CD8-positive, alpha-beta memory T cell (primary cell): ENCODE data around the gene CDC45. TPM values are rescaled to one million over a fixed set of nuclear protein-coding genes. Genes with fewer than 3 reads are reported as not detected.

Experiments
- CTCF ChIA-PET: fragments of 350-600 bp; sonication (Branson Sonifier 250); formaldehyde crosslinking; loops from one replicate; lab custom pipeline; 2021; ENCODE audit warnings: antibody characterized with exemption; lab: Charles Lee
- POLR2A ChIA-PET: fragments of 350-600 bp; sonication (Branson Sonifier 250); formaldehyde crosslinking; loops from one replicate; lab custom pipeline; 2021; ENCODE audit warnings: antibody characterized with exemption; lab: Charles Lee
- DNase-seq, 5 donors: peaks; one replicate each; pipeline versions ENCODE4 v3.0.0 to v3.0.0-alpha.2; 2020 to 2022; ENCODE audit warnings: mixed read lengths in 1 of 5
- H3K27ac ChIP-seq: one replicate; pipeline ENCODE4 v1.7.0; 2013; ENCODE audit warnings: low read depth, mild to moderate bottlenecking, low read length, moderate library complexity
- H3K27me3 ChIP-seq: 2 replicates; pipeline ENCODE4 v1.7.0; 2013; ENCODE audit warnings: low read length, mild to moderate bottlenecking; ENCODE audit not compliant: insufficient read depth, poor library complexity, severe bottlenecking
- H3K36me3 ChIP-seq: 2 replicates; pipeline ENCODE4 v1.7.0; 2013; ENCODE audit warnings: mild to moderate bottlenecking, low read length, moderate library complexity; ENCODE audit not compliant: insufficient read depth
- H3K4me1 ChIP-seq: 2 replicates; pipeline ENCODE4 v1.7.0; 2013; ENCODE audit warnings: mild to moderate bottlenecking, low read length, moderate library complexity; ENCODE audit not compliant: insufficient read depth
- H3K4me3 ChIP-seq: 2 replicates; pipeline ENCODE4 v1.7.0; 2013; ENCODE audit warnings: mild to moderate bottlenecking, low read length
- H3K9me3 ChIP-seq: 2 replicates; pipeline ENCODE4 v1.7.0; 2013; ENCODE audit warnings: mild to moderate bottlenecking, low read length
- H3K27ac Mint-ChIP-seq, 8 donors: one replicate each; pipeline ENCODE4 v1.8.0; 2020 to 2021; ENCODE audit warnings: mixed read lengths in 8 of 8, mild to moderate bottlenecking in 6 of 8, inconsistent platforms in 3 of 8, moderate library complexity in 3 of 8
- H3K27me3 Mint-ChIP-seq, 2 donors: one replicate each; pipeline ENCODE4 v1.8.0; 2020 to 2021; ENCODE audit warnings: mixed read lengths in 2 of 2, mild to moderate bottlenecking in 1 of 2, moderate library complexity in 1 of 2
- H3K36me3 Mint-ChIP-seq, 3 donors: one replicate each; pipeline ENCODE4 v1.8.0; 2020 to 2021; ENCODE audit warnings: mixed read lengths in 3 of 3, inconsistent platforms in 1 of 3, mild to moderate bottlenecking in 1 of 3
- H3K4me1 Mint-ChIP-seq, 3 donors: one replicate each; pipeline ENCODE4 v1.8.0; 2020 to 2021; ENCODE audit warnings: mixed read lengths in 3 of 3, inconsistent platforms in 1 of 3, mild to moderate bottlenecking in 1 of 3
- H3K4me3 Mint-ChIP-seq, 7 donors: one replicate each; pipeline ENCODE4 v1.8.0; 2020 to 2021; ENCODE audit warnings: mixed read lengths in 7 of 7, mild to moderate bottlenecking in 6 of 7, moderate library complexity in 4 of 7, inconsistent platforms in 2 of 7
- H3K9me3 Mint-ChIP-seq, 5 donors: one replicate each; pipeline ENCODE4 v1.8.0; 2020 to 2022; ENCODE audit warnings: mixed read lengths in 5 of 5, mild to moderate bottlenecking in 3 of 5, moderate library complexity in 2 of 5, inconsistent platforms in 1 of 5
- polyA plus RNA-seq: library from polyadenylated mRNA; unstranded; fragments of 300-500 nt; fragmentation: Illumina TruSeq; gene quantifications from one replicate; pipeline ENCODE4 v1.2.3, GENCODE V29; 2021
- total RNA-seq, 2 experiments: library from RNA; stranded (reverse); gene quantifications; one replicate each; pipeline ENCODE4 v1.2.3, GENCODE V29; 2021

CDC45 gene
- total and polyA plus RNA-seq, 3 experiments from 2014 or later, result 0.17 to 101 (median 99.0) TPM

DNA sequence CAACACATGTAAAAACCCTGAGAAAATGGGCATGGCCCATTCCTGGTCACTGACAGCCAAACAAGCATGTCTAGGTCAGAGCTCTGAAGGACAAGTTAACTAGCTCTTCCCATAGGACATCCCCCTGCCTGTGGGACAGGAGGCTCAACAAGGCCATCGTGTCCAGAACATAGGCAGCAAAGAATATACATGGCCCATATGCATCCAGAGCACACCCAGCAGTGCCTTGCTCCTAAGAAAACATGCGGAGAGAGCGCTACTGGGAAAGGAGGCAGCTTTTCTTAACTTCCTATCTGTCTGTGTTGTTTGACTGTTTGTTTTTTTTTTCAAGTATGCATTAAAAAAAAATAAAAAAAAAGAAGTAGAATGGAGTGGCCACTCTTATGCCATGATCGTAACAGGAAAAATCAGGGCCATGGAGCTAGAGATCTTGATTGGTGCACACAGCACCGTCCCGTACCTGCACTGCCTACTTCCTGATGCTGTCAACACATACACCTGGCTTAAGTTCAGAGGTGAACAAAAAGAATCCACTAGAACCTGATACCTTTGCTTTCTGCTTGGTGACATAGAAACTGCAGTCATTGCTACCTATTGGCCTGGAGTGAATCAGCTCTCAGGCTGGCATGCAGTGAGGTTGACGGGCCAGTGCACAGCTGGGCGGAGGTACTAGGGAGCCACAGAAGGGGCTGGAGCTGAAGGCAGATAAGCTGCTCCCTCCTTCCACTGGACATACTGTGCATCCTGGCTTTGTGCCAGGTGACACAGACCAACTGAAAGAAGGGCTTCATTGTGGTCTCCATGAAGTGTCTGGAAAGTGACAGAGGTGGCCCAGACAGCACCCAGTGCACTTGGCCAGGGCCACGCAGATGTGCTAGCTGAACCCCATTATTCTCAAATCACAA lies 12.6 kb upstream of the CDC45 start:
- DNase-seq, result no peak
- no peaks in the 10 kb centered on the region for H3K27me3 ChIP-seq
- H3K4me1 ChIP-seq, result peaks cover 4% of the 10 kb centered on the region
- no peak overlapping the region for H3K4me3 ChIP-seq
- peaks cover 80% of the 10 kb centered on the region for H3K36me3 ChIP-seq
- H3K4me1 Mint-ChIP-seq, result peaks cover 0 to 3% (median 2%) of the 10 kb centered on the region in 3 donors
- no peaks in the 10 kb centered on the region for H3K27me3 Mint-ChIP-seq
- peaks cover 4 to 94% (median 16%) of the 10 kb centered on the region in 3 donors for H3K36me3 Mint-ChIP-seq
- no peak overlapping the region for H3K4me3 Mint-ChIP-seq
- no peak overlapping the region for H3K27ac ChIP-seq
- H3K9me3 Mint-ChIP-seq, result no peaks in the 10 kb centered on the region
- ChIA-PET CTCF (no interaction called here), POLR2A (no interaction called here)
- no peaks in the 10 kb centered on the region for H3K9me3 ChIP-seq
- H3K27ac Mint-ChIP-seq, result peak overlapping the region in 1 of 8 donors; percentile 63

DNA sequence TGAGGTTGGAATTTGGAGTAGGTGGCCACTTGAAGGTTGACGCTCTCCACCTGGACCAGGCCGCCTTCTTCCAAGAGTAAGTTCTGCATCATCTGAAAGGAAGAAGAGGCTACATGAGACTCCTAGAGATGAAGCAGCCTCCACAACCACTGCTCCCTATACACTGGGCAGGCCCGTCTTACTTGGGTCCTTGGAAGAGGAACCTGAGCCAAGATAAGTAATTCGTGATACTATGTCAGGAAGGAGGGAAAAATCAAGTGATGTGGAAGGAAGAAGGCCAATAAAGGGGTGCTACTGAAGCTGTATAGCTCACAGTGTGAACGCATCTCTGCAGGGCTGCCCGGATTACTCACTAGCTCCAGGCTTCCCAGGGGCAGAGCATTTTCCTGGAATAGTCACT lies 11.8 kb upstream of the CDC45 start:
- DNase-seq, result no peak
- ChIA-PET CTCF (no interaction called here), POLR2A (no interaction called here)
- no peak overlapping the region for H3K4me3 Mint-ChIP-seq
- H3K4me3 ChIP-seq, result no peak overlapping the region
- no peak overlapping the region for H3K27ac Mint-ChIP-seq
- H3K27me3 ChIP-seq, result no peaks in the 10 kb centered on the region
- H3K4me1 Mint-ChIP-seq, result peaks cover 0 to 4% (median 3%) of the 10 kb centered on the region in 3 donors
- H3K4me1 ChIP-seq, result peaks cover 4% of the 10 kb centered on the region
- peaks cover 4 to 98% (median 13%) of the 10 kb centered on the region in 3 donors for H3K36me3 Mint-ChIP-seq
- peaks cover 88% of the 10 kb centered on the region for H3K36me3 ChIP-seq
- H3K27ac ChIP-seq, result no peak overlapping the region
- H3K9me3 ChIP-seq, result no peaks in the 10 kb centered on the region
- H3K27me3 Mint-ChIP-seq, result no peaks in the 10 kb centered on the region
- H3K9me3 Mint-ChIP-seq, result no peaks in the 10 kb centered on the region

DNA sequence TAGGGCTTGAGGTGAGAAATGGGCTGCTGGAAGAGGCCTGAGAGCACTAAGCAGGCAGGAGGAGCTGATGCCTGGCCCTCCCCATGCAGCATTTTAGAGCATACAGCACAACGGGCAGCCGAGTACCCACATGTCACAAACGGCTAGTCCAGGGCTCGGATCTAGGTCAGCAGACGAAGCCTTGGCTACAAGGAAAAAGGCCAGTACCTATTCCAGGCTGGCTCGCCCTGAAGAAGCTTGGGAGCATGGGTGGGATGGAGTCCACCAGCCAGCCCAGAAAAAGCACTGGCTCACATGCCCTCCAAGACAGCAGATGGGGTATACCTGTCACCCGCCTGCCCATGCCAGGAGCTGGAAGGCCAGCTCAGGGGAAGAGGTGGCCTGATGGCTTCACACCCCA lies 10.3 kb upstream of the CDC45 start:
- Mint-ChIP-seq H3K27ac (peak overlapping the region in 1 of 8 donors; percentile 61), H3K27me3 (no peaks in the 10 kb centered on the region), H3K9me3 (no peaks in the 10 kb centered on the region), H3K36me3 (peaks cover 4 to 98% (median 14%) of the 10 kb centered on the region in 3 donors), H3K4me3 (no peak overlapping the region), H3K4me1 (peaks cover 0 to 7% (median 6%) of the 10 kb centered on the region in 3 donors)
- Histone ChIP-seq H3K27ac (no peak overlapping the region), H3K27me3 (no peaks in the 10 kb centered on the region), H3K4me1 (no peaks in the 10 kb centered on the region), H3K36me3 (peaks cover 89% of the 10 kb centered on the region), H3K4me3 (no peak overlapping the region), H3K9me3 (no peaks in the 10 kb centered on the region)
- DNase-seq, result no peak
- CTCF ChIA-PET, result no interaction called here
- POLR2A ChIA-PET, result no interaction called here

DNA sequence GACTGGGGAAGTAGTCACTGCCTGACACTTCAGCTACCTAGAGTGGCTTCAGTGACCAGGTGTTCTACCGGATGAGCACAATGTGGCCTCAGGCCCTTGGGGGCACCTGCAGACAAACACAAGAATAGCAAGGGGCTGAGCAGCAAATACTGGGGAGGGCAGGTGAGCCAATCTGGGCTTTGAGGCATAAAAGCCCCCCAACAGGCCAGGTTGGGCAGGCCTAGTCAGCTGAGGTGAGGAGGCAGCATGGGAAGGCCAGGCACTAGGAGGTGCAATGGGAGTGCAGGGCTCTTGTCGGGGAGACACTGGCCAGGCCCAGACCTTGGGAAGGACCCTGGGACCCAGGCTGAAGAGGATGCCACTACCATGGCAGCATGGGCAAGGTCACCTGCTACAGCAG lies 9.7 kb upstream of the CDC45 start:
- H3K4me3 Mint-ChIP-seq, result no peak overlapping the region
- H3K4me1 ChIP-seq, result no peaks in the 10 kb centered on the region
- ChIA-PET CTCF (no interaction called here), POLR2A (no interaction called here)
- H3K27ac ChIP-seq, result no peak overlapping the region
- DNase-seq, result no peak
- H3K36me3 Mint-ChIP-seq, result peaks cover 4 to 95% (median 14%) of the 10 kb centered on the region in 3 donors
- H3K36me3 ChIP-seq, result peaks cover 87% of the 10 kb centered on the region
- H3K27ac Mint-ChIP-seq, result peak overlapping the region in 1 of 8 donors; percentile 92
- peaks cover 0 to 7% (median 6%) of the 10 kb centered on the region in 3 donors for H3K4me1 Mint-ChIP-seq
- H3K9me3 ChIP-seq, result no peaks in the 10 kb centered on the region
- no peak overlapping the region for H3K4me3 ChIP-seq
- H3K27me3 ChIP-seq, result no peaks in the 10 kb centered on the region
- no peaks in the 10 kb centered on the region for H3K9me3 Mint-ChIP-seq
- H3K27me3 Mint-ChIP-seq, result no peaks in the 10 kb centered on the region

- Mint-ChIP-seq H3K27ac (peak overlapping the region in 1 of 8 donors; percentile 17), H3K9me3 (no peaks in the 10 kb centered on the region), H3K4me1 (peaks cover 14 to 20% (median 14%) of the 10 kb centered on the region in 3 donors), H3K36me3 (peaks cover 4 to 88% (median 16%) of the 10 kb centered on the region in 3 donors), H3K4me3 (no peak overlapping the region), H3K27me3 (no peaks in the 10 kb centered on the region)
- Histone ChIP-seq H3K4me3 (no peak overlapping the region), H3K9me3 (no peaks in the 10 kb centered on the region), H3K4me1 (no peaks in the 10 kb centered on the region), H3K27me3 (no peaks in the 10 kb centered on the region), H3K36me3 (peaks cover 78% of the 10 kb centered on the region), H3K27ac (no peak overlapping the region)
- ChIA-PET CTCF (no interaction called here), POLR2A (no interaction called here)
- no peak for DNase-seq
Measured at GRCh38 chr22:19471572-19471971, 8.1 kb upstream of the CDC45 start.

DNA sequence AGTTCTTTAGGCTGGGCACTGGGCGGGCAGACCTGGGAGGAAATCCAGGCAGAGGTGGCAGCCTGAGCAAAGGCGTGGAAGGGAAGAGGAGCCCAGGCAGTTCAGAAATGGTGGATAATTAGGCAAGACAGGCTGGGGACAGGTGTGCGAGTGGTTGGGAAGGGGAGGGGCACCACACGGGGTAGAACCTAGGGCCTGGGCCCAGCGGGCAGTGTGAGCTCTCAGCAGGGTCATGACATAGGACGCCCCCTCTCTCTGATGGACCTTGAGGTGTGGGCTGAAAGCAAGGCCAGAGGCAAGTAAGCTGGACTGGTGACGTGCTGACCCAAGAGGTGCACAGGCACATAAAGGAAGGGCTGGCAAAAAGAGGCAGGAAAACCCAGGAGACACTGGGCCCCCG lies 7.5 kb upstream of the CDC45 start:
- H3K4me1 Mint-ChIP-seq, result peaks cover 17 to 23% (median 19%) of the 10 kb centered on the region in 3 donors
- no peaks in the 10 kb centered on the region for H3K27me3 Mint-ChIP-seq
- Histone ChIP-seq H3K9me3 (no peaks in the 10 kb centered on the region), H3K27me3 (no peaks in the 10 kb centered on the region), H3K36me3 (peaks cover 71% of the 10 kb centered on the region), H3K27ac (no peak overlapping the region), H3K4me3 (no peak overlapping the region), H3K4me1 (peaks cover 3% of the 10 kb centered on the region)
- H3K36me3 Mint-ChIP-seq, result peaks cover 4 to 81% (median 16%) of the 10 kb centered on the region in 3 donors
- H3K9me3 Mint-ChIP-seq, result no peaks in the 10 kb centered on the region
- ChIA-PET POLR2A (no interaction called here), CTCF (no interaction called here)
- H3K27ac Mint-ChIP-seq, result peak overlapping the region in 1 of 8 donors; percentile 92
- H3K4me3 Mint-ChIP-seq, result no peak overlapping the region
- DNase-seq, result no peak

- peaks cover 58% of the 10 kb centered on the region for H3K36me3 ChIP-seq
- H3K4me3 Mint-ChIP-seq, result no peak overlapping the region
- H3K9me3 ChIP-seq, result no peaks in the 10 kb centered on the region
Measured at GRCh38 chr22:19473578-19473977, 6.1 kb upstream of the CDC45 start.

DNA sequence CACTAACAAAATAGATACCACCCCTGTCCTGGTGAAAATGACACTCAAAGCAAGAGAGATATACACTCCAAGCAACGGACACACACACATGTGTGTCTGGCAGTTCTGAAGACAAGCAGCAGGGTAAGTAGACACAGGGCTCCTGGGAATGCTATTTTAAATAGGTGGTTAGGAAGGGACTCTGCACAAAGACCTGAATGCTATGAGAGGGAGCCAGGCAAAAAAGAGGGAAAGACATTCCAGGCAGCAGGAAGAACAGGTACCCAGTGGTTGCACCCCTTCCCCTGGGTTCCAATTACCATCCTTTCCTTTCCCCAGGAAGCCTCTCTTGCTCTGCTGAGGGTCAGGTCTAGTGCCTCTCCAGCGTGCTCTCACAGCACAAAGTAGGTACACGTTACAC lies 3.7 kb upstream of the CDC45 start:
- Histone ChIP-seq H3K4me3 (no peak overlapping the region), H3K27ac (no peak overlapping the region), H3K27me3 (no peaks in the 10 kb centered on the region), H3K36me3 (peaks cover 36% of the 10 kb centered on the region), H3K9me3 (no peaks in the 10 kb centered on the region), H3K4me1 (peaks cover 11% of the 10 kb centered on the region)
- Mint-ChIP-seq H3K36me3 (peaks cover 0 to 53% (median 6%) of the 10 kb centered on the region in 3 donors), H3K27me3 (no peaks in the 10 kb centered on the region), H3K9me3 (no peaks in the 10 kb centered on the region), H3K4me3 (peak overlapping the region in 1 of 7 donors; percentile 67), H3K27ac (peak overlapping the region in 3 of 8 donors; percentile 3 to 26 (median 17)), H3K4me1 (peaks cover 33 to 45% (median 41%) of the 10 kb centered on the region in 3 donors)
- DNase-seq, result no peak
- CTCF ChIA-PET, result no interaction called here
- POLR2A ChIA-PET, result no interaction called here

More at GRCh38 chr22:19473578-19473977, 6.1 kb upstream of the CDC45 start:
- ChIA-PET POLR2A (interaction anchor here (1.2 kb wide), 1 partner anchor 41 kb away, joined by 3 read pairs; the partner anchor contains the start of gene MRPL40), CTCF (interaction anchor here (1.9 kb wide), 1 partner anchor 27 kb away, joined by 6 read pairs; no protein-coding TSS in a partner anchor)
- no peak overlapping the region for H3K4me3 ChIP-seq
- no peak overlapping the region for H3K27ac ChIP-seq
- DNase-seq, result no peak
- Mint-ChIP-seq H3K9me3 (no peaks in the 10 kb centered on the region), H3K36me3 (peaks cover 4 to 73% (median 10%) of the 10 kb centered on the region in 3 donors), H3K4me1 (peaks cover 28 to 35% (median 30%) of the 10 kb centered on the region in 3 donors), H3K27ac (no peak overlapping the region), H3K27me3 (no peaks in the 10 kb centered on the region)
- H3K27me3 ChIP-seq, result no peaks in the 10 kb centered on the region
- peaks cover 11% of the 10 kb centered on the region for H3K4me1 ChIP-seq
